Adrenal gland (tissue), 5 donors: ENCODE results near the gene B3GNT8.

Source experiments
- CTCF ChIP-seq, 6 experiments: fragments of 450-650 bp in 4 of 6; fragments of 200-600 bp in 2 of 6; sonication (generic) in 1 of 6; IDR thresholded peaks; 1 replicate in 5 of 6; 2 replicates in 1 of 6; pipeline versions ENCODE4 v1.5.1 to v1.8.0; 2016 to 2021; ENCODE audit warnings: antibody characterized with exemption in 6 of 6, mild to moderate bottlenecking in 2 of 6, moderate library complexity in 1 of 6
- POLR2A ChIP-seq, 2 donors: fragments of 450-650 bp; IDR thresholded peaks; one replicate each; pipeline ENCODE4 v1.6.1; 2017; ENCODE audit warnings: antibody characterized with exemption in 2 of 2, mild to moderate bottlenecking in 2 of 2, moderate library complexity in 1 of 2
- donor health status: DM: no; HTN: no; CAD: no.

- TF ChIP-seq POLR2A (IDR thresholded peaks at IDR 0.05) (no peak), CTCF (IDR thresholded peaks at IDR 0.05) (no peak)
Measured at GRCh38 chr19:41422955-41423354, 4.2 kb downstream of the B3GNT8 start.
